NCI-H1105 treated with DMSO at 0.1 percent for 48 hours (cell line): Measurements from ENCODE around the gene DIPK1A.
A peak's percentile ranks its signal among the peaks of the same experiment; 100 is the strongest.

Experiments
- DNase-seq: peaks from one replicate; lab custom pipeline; 2025; lab: John Stamatoyannopoulos, UW

DIPK1A gene

DNA sequence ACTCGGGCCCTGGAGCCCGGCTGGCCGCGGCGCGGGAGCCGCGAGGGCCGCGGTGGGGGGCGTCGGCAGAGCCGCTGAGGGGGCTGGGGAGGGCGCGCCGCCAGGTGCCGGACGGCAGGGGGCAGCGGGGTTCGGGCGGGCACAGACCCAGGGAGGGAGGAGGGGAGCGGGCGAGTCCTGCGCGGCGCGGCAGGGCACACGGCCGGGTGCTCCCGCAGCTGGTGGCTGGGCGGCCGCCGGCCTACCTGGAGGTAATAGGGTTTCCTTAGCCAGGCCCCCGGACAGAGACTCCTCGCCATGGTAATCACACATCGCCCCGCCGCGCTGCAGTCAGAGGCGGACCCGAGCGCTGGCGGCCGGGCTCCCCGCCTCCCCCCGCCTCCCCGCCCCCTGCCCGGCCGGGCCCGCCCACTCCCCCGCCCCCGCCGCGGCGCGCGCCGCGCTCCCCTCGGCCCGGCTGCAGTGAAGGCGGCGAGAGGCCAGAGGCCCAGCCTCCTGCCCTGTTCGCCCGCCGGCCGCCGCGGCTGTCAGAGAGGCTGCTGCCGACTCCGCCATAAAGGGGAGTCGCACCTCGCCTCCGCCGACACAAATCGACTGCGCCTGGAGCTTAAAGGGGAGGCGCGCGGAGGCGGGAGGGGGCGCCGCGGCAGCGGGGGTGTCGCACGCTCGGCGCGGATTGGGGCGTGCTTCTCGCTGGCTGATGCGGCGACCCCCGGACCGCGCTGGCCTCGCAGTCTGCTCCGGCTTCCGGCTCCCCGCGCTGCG lies at the start of gene DIPK1A:
DIPK1A (minus strand) TSS at position 332 of the 765 bp plus-strand sequence; CDS start at position 299, 33 bp downstream.
- DNase-seq = peak; percentile 85

DNA sequence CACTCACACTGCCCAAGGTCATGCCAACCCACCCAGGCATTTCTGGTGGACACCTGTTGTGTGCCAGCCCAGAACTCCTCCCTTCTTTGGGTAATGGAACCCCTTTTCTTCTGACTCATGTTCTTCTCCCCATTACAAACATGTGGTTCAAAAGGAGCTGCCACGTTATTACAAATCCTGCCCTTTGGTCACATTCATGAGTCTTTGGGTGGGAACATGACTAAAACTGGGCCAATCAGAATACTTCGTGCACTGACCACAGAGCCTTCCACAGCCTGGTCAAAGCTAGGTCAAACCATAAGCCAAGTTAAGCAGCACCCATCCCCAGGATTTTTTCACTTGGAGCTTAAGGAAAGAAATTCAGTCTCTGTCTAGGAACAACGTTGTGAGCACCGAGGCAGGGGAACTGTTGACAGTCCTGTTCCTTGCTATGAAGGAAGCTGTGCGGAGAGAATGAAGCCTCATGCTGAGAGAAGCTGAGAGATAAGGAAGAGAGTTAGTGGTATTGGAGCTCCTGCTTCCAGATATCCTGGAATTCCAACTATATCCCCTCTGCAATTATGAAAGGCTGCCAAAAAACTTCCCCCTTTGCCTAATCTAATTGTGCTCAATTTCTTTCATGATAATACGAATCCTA lies 46.8 kb upstream of the DIPK1A start:
- no peak for DNase-seq

DNA sequence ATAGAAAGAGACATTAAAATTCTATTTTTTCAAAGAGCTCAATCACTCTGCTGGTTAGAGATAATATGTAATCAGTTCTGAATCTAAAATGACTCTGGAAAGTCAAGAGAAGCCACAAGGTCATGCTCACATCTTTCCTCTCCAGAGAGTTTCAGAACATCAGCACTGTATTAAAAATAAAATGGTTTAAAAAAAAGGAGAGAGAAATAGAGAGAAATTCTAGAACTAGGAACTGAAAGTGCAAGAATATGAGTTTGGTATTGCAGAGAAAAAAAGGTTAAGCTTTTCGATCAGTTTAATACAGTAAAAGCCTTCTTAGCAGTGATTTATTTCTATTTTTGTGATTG lies 44.0 kb upstream of the DIPK1A start:
- no peak for DNase-seq

DNA sequence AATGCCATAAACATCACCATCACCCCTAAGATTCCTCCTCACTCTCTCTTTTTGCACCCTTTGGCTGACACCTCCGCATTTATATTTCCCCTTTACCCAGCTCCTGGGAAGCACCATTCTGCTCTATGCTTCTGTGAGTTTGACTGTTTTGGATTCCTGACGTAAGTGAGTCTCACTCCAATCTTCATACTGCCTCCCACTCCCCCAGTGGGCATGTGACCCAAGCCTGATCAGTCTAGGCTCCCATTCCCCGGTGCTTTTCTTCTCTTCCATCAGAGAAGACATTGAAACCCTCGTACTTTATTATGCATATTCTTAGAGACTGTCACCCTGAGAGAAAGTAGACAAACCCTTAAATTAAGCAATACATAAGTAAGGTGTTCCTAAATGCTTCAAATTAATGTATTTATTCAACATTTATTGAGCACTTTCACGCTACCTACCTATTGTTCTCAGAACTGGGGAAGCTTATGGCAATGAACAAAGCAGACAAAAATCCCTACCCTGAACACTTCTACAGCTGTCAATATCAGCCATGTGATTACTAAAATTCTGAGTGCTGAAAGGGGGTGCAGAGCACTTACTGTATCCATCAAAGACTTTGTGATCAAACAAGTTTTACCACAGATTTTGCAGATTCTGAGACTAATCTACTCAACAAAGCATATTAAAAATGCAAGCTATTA lies 43.4 kb upstream of the DIPK1A start:
- no peak for DNase-seq

DNA sequence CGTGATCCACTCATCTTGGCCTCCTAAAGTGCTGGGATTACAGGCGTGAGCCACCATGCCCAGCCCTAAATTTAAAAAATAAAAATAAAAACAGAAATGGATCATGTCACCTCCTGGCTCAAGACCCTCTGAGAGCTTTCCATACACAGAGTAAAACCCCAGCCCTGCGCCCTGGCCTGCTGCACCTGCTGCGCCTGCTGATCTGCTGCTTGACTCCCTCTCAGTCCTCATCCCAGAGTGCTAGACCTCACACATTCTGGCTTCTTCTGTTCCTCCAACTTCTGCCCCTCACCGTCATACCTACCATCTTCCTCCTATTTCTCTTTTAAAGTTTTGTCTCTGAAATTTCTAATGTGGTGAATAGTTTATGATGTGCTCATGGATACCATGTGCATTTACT lies 42.7 kb upstream of the DIPK1A start:
- no peak for DNase-seq

DNA sequence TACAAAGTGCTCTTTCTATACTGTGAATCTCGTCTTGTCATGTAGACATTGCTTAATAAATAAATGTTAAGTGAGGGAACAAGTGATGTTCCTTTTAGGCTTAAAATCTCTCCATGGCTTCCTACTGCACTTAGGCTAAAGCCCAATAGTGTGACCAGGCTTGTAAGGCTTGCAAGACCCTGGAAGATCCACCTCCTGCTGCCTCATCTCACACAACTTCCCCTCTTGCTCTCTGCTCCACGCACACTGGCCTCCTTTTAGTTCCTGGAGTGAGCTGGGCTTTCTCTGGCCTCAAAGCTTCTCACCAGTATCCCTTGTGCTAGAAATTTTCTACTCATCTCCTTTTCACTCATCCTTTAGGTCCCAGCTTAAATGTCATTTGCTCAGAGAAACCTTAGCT lies 41.5 kb upstream of the DIPK1A start:
- DNase-seq = no peak

DNA sequence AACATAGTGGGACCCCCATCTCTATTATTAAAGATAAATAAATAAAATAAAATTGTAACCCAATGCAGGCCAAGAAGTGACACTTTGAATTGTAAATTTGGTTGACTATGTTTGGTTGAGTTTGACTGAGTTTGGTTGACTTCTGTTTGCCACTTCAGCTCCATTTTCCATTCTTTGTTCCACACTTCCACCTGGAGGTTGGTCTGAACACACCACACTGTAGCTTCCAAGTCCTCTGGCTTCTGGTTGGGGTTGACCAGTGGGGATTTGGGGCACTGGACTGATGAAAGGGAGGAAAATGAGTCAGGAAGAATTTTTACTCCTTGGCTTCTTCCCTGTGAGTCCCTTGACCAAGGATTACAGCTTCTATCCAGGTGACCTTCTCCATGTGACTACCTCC lies 40.6 kb upstream of the DIPK1A start:
- DNase-seq = no peak

DNA sequence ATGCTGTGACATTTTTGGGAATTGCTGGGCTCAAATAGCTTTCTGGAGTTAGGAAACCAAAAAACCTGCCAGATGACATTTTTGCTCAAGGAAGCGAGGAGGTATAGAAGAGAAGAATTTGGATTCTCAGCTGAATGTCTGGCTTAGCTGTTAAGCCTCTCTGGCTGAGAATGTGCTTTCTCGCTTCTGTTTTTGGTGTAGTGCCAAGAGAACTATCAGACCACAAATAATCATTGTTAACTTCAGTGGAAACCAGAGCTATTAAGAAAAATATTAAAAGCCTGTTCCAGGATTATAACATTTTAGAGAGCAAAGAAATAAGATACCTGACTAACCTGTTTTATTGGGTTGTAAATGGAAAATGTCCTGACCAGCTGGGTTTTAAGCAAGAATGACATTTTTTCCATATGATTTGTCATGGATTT lies 39.5 kb upstream of the DIPK1A start:
- DNase-seq = peak; percentile 72

DNA sequence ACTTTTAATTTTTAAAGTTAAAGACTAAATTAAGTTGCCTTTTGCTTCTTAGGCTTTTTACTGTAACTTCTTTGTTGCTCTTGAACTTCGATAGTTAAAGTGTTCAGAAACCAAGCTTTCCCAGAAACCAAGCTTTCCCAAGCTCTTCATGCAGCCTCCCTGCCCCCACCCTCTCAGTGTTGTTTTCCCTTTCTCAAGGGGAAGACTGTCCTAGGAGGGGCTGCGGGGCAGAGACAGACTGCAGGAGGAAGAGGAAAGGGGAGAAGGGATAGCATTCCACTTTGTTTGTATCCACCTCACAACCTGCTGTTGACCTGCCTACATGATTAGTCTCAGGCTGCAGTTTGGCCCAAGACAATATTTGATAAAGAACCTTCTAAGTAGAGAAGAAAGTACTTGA lies 39.0 kb upstream of the DIPK1A start:
- no peak for DNase-seq

DNA sequence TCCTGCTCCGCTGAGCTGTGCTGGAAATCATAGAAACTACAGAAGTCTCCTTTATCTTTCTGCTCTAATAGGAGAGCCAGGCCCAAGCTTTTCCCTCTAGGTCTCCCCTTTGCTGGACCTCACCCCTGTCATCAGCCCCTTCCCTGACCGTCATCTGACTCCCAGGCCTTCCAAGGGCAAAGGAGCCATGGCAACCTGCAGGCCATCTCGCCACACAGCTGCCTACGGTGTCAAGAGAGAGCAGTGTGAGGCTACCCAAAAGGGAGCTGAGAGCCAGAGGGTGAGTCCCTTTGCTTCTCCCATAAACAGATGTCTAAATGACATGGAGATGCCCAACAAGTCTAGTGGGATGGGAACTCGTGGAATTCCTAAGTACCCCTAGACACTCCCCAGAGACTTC lies 37.6 kb upstream of the DIPK1A start:
- DNase-seq = no peak

DNA sequence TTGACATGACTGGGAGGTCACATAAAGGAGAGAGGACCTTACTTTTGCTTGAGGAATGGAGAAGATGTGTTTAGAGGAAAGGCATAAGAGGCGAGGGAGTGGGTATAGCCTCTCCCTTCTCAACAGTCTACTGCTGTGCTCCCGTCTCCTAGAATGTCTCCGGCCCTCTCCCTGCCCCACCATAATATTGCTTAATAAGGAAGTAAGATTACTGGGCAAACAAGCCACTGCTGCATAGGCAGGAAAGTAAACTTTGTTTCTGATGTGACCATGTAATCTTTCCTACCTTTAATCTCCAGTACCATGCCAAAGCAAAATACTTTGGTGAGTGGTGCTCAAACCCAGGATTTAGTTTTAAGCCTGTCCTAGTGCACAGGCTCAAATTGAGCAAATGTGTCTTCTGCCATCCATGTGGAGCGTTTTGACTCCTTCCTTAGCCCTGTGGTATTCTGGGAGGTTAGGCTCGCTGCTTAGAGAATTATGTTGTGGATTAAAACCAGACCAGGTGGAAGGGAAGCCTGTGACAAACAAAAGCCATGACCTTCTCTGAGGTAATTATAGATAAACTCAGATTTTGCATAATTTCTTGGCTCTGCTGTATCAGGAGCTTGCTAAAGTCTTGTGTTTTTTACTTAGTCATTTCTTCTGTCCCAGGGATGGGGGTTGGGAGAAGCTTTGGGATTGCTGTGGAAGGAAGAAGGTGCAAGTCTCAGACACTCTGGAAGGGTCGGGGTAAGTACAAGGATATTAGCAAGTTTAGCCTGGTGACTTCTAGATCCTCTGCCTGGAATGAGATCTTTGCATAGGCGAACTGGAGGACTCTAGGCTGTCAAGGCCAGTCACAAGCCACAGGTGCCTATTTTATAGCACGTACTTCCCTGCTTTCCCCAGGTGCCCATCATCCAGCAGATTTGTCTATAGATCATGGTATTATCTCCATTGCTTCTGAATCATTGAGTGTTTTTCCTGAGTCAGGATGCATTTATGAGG lies 34.5 kb upstream of the DIPK1A start:
- no peak for DNase-seq

DNA sequence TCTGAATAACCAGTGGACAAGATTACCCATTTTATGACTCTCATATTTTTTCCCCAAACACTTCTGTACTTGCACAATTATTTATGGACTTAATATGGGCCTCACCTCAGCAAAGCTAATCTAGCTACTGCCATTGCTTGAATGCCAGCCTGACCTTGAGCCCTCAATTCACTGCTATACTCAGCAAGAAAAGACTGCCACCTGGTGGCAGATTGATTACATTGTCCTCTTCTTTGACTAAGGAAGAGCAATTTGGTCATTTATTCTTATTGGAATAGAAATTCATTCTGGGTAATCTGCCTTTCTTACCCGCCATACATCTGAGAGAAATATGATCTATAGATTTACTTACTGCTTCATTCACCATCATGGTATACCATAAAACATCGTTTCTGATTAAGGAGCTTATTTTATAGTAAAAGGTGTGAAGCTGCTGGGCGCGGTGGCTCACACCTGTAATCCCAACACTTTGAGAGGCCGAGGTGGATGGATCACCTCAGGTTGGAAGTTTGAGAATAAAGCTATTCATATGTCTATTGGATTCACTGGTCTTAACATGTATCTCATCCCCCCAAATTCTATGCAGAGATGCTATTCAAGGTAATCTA lies 32.9 kb upstream of the DIPK1A start:
- peak; percentile 88 for DNase-seq

DNA sequence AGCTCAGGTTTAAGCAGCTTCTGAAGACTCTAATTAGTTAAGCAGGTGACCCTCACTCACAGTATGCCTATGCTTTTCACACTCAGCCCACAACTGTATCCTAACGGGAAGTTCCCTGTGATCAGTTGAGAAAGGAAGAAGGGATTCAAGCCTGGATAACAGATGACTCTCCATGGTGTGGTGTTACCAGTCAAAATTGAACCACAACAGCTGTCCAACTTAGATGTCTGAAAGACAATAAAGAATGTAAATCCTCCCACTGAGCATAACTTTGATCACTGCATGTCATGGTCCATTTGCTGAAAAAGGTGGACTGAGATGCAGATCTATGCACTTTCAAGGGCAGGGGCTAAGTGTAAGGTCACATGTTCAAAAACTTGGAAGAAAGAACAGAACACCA lies 32.3 kb upstream of the DIPK1A start:
- DNase-seq = no peak

DNA sequence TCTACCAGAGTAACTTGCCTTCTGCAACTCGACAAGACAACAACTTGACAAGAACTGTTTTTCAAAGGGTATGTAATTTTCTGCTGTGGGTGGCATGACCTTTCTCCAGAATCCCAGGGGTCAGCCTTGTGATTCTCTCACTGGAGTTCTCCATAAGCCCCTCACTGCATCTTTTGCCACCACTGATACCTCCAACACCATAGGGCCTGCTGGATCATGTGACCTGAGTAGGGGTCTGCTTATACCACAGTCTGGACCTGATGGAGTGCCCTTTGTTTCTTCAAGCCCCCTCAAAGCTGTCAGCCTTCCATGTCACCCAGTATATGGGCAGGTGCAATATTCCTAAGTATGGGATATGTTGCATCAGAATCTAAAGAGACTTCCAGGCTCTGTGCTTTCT lies 31.6 kb upstream of the DIPK1A start:
- DNase-seq = no peak

DNA sequence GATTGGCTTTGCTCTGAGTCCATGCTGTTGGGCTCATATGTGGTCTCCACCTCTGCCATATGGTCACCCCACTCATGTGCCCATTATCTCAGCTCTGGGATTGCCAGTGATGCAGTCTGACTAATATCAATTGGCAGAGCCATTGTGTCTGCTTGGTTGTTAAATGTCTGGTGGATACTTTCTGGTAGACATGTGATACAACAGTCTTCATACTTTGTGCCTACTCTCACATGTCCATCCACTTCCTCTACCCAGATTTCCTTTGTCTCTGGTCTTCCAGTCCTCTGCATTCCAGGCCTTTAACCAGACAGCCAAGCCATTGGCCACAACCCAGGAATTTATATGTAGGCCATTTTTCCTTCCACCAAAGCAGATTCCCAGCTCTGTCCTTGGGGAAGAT lies 30.8 kb upstream of the DIPK1A start:
- no peak for DNase-seq

DNA sequence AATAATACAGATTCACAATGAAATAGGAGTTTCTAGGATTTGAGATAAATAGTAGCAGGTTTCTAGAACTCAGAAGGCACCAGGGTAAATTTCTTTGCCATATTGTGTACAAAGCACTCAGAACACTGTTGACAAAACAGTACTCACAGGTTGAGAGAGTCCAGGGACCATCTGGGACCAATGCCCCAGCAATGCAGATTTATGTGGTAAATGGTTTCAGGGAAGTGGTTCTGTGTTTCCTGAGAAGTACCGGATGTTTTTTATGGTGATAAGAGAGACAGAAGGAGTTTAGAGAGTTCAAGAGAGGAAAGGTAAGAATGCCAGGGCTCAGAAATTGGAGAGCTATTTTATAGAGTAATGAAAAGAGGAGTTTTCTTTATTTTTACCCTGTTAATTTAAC lies 29.6 kb upstream of the DIPK1A start:
- no peak for DNase-seq

DNA sequence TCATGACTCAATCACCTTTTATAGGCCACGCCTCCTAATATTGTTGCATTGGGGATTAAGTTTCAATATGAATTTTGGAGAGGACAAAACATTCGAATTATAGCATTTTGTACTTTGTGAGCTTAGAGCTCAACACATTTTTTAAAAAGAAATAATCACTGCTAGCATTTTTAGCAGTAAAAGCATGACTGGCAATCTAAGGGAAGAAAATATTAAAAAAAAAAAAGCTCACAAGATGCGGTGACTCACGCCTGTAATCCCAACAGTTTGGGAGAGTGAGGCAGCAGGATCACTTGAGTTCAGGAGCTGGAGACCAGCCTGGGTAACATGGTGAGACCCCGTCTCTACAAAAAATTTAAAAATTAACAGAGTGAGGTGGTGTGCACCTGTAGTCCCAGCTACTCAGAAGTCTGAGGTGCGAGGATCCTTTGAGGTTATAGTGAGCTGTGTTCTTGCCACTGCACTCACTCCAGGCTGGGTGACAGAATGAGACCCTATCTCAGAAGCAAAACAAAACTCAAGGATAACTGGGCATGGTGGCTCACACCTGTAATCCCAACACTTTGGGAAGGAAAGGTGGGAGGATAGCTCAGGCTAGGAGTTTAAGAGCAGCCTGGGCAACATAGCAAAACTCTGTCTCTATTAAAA lies 28.8 kb upstream of the DIPK1A start:
- no peak for DNase-seq

DNA sequence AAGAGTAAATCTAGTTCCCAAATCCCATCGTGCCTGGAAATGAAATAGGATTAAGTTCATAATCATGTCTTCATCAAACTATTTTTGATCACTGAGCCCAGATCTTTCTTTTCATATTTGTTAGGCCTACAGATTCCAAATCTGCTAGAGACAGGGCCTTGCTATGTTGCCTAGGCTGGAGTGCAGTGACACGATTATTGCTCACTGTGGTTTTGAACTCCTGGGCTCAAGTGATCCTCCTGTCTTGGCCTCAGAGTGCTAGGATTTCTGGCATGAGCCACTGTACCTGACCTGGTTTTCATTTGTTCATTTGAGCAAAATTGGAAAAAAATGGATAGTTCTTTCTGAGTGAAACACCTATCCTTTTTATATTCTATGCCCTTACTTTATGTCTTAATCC lies 28.0 kb upstream of the DIPK1A start:
- DNase-seq = no peak

DNA sequence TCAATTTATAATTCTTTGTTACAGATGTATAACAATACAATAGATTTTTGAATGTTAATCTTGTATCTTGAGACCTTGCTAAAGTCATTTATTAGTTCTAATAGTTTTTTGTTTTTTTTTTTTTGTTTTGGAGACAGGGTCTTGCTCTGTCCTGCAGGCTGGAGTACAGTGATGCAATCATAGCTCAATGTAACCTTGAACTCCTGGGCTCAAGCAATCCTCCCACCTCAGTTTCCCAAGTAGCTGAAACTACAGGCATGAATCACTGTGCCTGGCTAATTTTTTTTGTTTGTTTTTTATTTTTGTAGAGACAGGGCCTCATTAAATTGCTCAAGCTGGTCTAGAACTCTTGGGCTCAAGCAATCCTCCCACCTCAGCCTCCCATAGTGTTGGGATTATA lies 26.2 kb upstream of the DIPK1A start:
- no peak for DNase-seq

DNA sequence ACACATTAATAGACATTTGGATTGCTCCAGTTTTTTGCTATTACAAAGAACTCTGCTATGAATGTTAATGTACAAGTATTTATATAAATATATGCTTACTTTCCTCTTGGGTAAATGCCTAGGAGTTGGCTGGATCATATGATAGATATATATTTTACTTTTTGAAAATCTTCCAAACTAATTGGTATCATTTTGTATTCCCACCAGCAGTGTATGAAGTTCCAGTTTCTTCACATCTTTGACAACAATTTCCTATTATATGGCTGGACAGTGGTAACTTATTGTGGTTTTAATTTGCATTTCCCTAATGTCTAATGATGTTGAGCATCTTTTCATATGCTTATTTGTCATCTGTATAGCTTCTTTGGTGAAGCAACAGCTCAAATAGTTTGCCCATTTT lies 23.8 kb upstream of the DIPK1A start:
- DNase-seq = no peak
